Measurements from ENCODE around the gene GMDS. TPM values are rescaled to one million over a fixed set of nuclear protein-coding genes. Genes with fewer than 3 reads are reported as not detected.

Gene GMDS
- total RNA-seq, 1 experiment from 2014 or later, result 10.0 TPM

GRCh38 chr6:1839361-1839760, 406.0 kb downstream of the GMDS start:
- no peak for DNase-seq (ENCODE audit: low read depth)

DNA sequence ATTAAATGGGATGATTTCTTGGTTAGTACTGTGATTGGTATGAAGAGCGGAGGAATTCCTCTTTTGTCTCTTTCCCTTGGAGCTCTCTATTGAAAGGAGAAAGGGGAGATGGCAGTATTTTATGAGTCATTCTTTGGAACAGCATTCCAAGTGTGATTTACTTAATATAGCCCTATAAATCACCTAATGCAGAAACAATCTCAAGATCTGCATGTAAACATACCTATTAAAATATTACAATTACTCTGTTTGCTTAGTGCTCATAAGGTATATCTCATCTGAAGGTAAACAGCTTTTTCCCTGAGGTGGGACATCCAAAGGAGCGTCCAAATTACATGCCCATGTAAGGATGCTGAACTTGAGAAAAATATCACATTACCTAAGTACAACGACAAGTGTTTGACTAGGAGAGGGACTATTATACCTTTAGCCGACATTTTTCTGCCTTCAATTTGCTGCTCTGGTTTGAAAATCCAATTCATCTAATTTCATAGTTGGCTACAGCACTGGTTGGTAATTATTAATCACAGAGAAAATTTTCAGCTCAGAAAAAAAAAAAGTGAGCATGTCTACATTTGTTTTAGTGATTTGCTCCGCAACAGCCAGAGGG, 406.7 kb downstream of the GMDS start:
- peak; percentile 36 for DNase-seq (ENCODE audit: low read depth)

DNA sequence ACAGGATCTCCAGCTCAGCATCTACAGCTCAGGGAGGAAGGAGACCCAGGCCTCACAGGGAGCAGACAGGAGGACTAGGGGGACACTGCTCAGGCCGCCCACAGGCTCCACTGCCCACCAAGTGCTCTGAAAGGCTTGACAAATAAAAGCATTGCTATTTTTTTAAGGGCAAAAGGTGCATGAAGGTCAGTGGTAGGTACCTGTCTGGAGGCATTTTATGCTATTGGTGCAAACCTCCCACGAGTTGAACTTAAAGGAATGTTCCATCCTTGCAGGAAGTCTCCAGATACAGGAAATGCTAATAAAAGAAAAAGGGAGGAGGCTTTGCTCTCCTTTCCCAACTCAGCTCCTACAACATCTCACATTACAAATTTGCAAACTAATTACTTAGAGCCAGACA, 407.6 kb downstream of the GMDS start:
- peak; percentile 21 for DNase-seq (ENCODE audit: low read depth)

DNA sequence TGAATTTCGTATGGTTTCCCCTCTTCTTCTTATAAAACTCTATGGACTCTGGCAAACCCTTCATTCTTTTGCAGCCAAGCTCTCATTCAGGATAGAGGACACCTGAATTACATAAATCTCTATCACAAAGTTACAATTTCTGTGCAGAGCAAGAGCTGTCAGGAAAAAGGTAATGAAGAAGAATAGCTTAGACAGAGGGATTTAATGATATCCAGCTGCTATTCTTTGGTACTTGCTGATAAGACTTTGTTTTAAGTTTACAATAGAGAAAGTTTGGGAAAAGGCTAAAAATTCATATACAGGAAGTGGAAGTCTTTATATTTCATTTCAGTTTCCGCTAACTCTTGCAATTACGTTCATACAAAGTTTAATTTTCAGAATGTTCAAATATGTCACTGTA, 408.7 kb downstream of the GMDS start:
- DNase-seq (ENCODE audit: low read depth), result no peak

- DNase-seq (ENCODE audit: low read depth), result no peak
Measured at GRCh38 chr6:1834646-1835516, 410.5 kb downstream of the GMDS start.

GRCh38 chr6:1834207-1834606, 411.2 kb downstream of the GMDS start:
- no peak for DNase-seq (ENCODE audit: low read depth)

GRCh38 chr6:1832844-1833787, 412.3 kb downstream of the GMDS start:
- no peak for DNase-seq (ENCODE audit: low read depth)

- no peak for DNase-seq (ENCODE audit: low read depth)
Measured at GRCh38 chr6:1832358-1832757, 413.0 kb downstream of the GMDS start.

DNA sequence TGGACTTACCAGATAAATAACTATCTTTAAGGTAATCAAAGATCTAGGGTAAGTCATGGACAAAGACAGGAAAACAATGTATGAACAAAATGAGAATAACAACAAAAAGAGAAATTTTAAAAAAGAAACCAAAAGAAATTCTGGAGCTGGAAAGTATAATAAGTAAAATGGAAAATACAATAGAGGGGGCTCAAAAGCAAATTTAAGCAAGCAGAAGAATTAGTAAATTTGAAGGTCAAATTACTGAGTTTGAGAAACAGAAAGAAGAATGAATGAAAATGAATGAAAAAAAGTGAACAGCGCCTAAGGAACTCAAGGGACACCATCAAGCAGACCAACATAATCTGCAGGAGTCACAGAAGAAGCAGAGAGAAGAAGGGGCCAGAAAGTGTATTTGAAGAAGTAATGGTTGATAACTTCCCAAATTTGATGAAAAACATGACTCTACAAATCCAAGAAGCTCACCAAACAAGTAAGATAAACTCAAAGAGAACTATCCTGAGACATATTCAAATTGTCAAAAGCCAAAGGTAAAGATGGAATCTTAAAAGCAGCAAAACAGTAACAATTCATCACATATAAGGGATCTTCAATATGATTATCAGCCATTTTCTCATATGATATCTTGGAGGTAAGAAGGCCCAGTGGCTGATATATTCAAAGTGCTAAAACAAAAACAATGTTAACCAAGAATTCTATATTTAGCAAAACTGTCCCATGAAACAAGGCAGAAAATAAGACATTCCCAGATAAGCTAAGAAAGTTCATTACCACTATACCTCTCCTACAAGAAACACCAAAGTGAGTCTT, 417.2 kb downstream of the GMDS start:
- DNase-seq (ENCODE audit: low read depth), result no peak

GRCh38 chr6:1825926-1826325, 419.5 kb downstream of the GMDS start:
- peak; percentile 49 for DNase-seq (ENCODE audit: low read depth)

- no peak for DNase-seq (ENCODE audit: low read depth)
Measured at GRCh38 chr6:1825277-1825676, 420.1 kb downstream of the GMDS start.

DNA sequence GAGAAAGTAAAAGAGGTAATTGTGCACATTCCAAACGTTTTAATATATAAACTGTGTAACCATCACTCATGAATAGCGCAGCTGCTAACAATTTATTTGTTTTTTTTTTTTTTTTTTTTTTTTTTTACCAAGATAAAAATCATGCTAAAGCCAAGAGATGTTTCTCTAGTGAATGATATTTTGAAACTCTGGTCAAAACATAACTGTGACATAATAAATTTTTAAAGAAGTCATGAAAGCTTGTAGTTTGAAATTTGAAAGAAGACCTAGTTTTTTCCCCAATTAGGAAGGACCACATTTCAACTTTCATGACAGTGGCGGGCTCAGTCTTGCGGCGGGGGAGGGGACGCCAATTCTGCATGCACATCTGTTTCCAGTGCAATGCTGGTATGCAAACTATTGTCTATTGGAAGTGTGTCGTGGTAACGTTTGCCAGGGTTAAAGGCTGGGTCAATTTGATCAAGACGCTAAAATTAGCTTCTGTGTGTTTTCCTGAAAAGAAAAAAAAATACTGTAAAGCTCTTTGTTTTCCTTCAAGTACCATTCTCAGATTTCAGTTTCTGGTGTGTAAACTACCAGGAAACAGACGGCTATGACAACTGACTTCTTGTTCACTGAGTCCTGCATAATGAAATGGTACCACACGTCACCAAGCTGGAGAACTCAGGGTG, 423.8 kb downstream of the GMDS start:
- no peak for DNase-seq (ENCODE audit: low read depth)

GRCh38 chr6:1821164-1821512, 424.3 kb downstream of the GMDS start:
- DNase-seq (ENCODE audit: low read depth), result no peak

- DNase-seq (ENCODE audit: low read depth), result no peak
Measured at GRCh38 chr6:1820714-1821113, 424.7 kb downstream of the GMDS start.

DNA sequence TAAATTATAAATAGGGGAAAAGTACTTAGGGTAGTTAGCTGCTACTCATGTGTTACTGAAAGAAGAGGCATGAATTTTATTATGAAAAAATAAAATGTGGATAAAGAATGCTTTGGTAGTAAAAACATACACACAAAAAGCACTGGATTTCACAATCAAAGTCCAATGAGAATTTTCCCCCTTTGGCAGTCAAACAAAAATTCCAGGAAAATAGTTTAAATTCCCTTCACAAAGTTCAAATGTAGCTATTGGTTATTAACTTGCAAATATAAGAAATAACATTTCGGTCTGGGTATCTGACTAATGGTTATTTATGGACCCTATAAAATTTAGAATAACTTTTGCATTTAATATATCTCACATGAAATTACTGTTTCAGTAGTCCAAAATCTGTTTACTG, 425.2 kb downstream of the GMDS start:
- DNase-seq (ENCODE audit: low read depth), result no peak

GRCh38 chr6:1819007-1819406, 426.4 kb downstream of the GMDS start:
- DNase-seq (ENCODE audit: low read depth), result no peak

DNA sequence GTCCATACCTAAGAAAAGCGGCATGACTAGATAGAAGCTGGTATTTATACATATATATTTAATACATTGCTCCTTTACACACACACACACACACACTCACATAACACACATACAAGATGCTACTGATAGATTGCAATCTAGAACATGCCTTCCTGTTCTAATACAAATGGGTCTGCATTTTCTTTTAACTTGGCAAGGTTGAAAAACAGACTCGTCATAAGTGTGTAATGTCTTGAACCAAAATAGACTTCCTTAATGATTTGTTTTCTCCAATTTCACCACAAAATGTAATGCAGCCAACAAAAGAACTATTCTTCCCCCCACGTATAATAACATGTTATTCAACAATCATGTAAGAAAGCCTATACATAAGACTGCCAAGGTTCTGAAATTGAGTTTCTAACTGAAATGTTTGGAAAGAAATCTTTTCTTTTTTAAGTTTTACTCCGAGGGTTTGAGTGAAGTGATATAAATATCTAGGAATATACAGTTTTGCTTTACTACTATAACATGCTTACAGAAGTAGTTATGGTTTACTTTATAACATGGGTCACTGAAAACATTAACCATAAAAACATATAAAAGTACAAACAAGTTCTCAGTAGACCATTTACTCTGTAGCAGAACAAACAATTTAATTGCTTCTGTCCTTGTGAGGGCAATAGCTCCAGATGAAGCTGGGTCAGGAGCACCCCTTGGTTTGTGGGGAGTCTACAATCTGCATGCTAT, 428.2 kb downstream of the GMDS start:
- DNase-seq (ENCODE audit: low read depth), result no peak

DNA sequence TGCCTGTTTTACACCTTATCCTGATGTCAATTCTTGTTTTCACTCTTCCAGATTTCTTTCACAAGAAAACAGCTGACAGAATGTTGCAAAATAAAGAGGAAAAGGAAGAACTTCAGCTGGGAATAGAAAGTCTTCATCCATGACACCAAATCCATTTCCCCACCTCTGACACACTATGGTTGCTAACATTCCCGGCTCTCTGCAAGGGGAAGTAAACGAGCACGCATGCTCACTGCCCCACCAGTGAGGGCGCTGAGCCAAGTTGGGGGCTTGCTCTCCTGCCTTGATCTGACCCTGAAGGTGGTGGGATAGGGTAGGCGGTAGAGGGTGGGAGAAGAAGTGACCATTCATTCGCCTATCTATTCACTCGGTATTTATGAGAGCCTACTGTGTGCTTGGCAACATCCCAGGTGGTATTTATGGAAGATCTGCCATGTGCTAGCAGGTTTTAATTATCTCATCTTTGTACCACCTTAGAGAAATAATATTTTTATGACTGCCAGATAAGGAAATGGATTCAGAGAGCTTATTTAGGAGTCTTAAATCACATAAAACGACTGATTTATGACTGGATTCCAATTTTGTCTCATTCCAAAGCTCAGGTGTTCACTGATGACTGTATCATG, 429.5 kb downstream of the GMDS start:
- no peak for DNase-seq (ENCODE audit: low read depth)

- DNase-seq (ENCODE audit: low read depth), result no peak
Measured at GRCh38 chr6:1814279-1814678, 431.1 kb downstream of the GMDS start.

Data from HT1080 (cell line).